Fibroblast of mammary gland (primary cell): ENCODE results near the gene BAAT.
A peak's percentile ranks its signal among the peaks of the same experiment; 100 is the strongest.

Experiments used
- DNase-seq: peaks from one replicate; pipeline ENCODE4 v3.0.0-alpha.2; 2010; ENCODE audit warnings: low read depth
- H3K4me3 ChIP-seq: 2 replicates; pipeline ENCODE4 v1.5.1; 2011; ENCODE audit warnings: low read depth, mild to moderate bottlenecking, low read length, moderate library complexity; ENCODE audit not compliant: control insufficient read depth
- CTCF ChIP-seq: conservative IDR thresholded peaks from 2 replicates; pipeline ENCODE4 v1.5.1; 2011; ENCODE audit warnings: low read depth, low read length, inconsistent platforms; ENCODE audit not compliant: control insufficient read depth, insufficient read depth

BAAT gene

GRCh38 chr9:101312661-101313060, 72.1 kb downstream of the BAAT start:
- TF ChIP-seq CTCF: no peak
- DNase-seq: no peak
- H3K4me3 ChIP-seq: no peak overlapping the region

GRCh38 chr9:101311758-101312420, 72.9 kb downstream of the BAAT start:
- peak; percentile 64 for TF ChIP-seq CTCF
- H3K4me3 ChIP-seq: no peak overlapping the region
- DNase-seq: peak; percentile 85

GRCh38 chr9:101311191-101311590, 73.6 kb downstream of the BAAT start:
- no peak for TF ChIP-seq CTCF
- DNase-seq: no peak
- H3K4me3 ChIP-seq: no peak overlapping the region
